ENCODE data around the gene BCL7A. TPM values are rescaled to one million over a fixed set of nuclear protein-coding genes. Genes with fewer than 3 reads are reported as not detected.

BCL7A gene
- total and polyA plus RNA-seq, 2 of the 8 experiments (the other 6 are each of a cell fraction or from before 2014, with no cell fraction given): 11.9 to 12.7 TPM

GRCh38 chr12:122020795-122021192 is 890 bp upstream of the BCL7A start:
- no peak for FAIRE-seq
- ChIA-PET POLR2A (ENCODE audit: partially characterized antibody) (interaction anchor here (0.6 to 2.0 kb wide), 14 partner anchors 9 to 138 kb away, joined by 3 to 9 read pairs (median 3); partner anchors contain the start of gene PSMD9), CTCF (ENCODE audit: partially characterized antibody) (interaction anchor here (0.8 to 1.1 kb wide), 2 partner anchors 21 to 138 kb away, joined by 4 read pairs; no protein-coding TSS in a partner anchor)
- WGBS, 2 experiments (ENCODE audit: extremely low coverage in 1 of 2, insufficient coverage in 1 of 2, insufficient read length in 1 of 2, insufficient replicate concordance in 2 of 2, low coverage in 1 of 2, low lambda C conversion rate in 2 of 2, missing lambda C conversion rate in 1 of 2): 56% methylated on average over 16 of the region's 16 CpGs; no CpG with 5 or more reads in 1 of the 2 experiments
- Histone ChIP-seq H3K27me3 (replicated peaks in 1 of 4; ENCODE audit: control insufficient read depth in 3 of 4, extremely low read depth in 1 of 4, insufficient read depth in 3 of 4, low read length in 3 of 4) (peaks cover 3 to 25% (median 16%) of the 10 kb centered on the region in 4 experiments), H3K56ac (replicated peaks; ENCODE audit: insufficient read length, low read depth, low read length) (no peak overlapping the region), H3K79me1 (ENCODE audit: low read depth, low read length) (peaks cover 5% of the 10 kb centered on the region; the same call in 1 of the 2 replicates), H3K36me3 (ENCODE audit: control insufficient read depth in 2 of 4, insufficient read depth in 4 of 4, low read length in 3 of 4) (no peaks in the 10 kb centered on the region), H2BK20ac (ENCODE audit: low read length) (no peak overlapping the region), H3K23ac (ENCODE audit: insufficient read length) (no peak overlapping the region), H4K91ac (replicated peaks; ENCODE audit: insufficient read length, low read length) (no peak overlapping the region), H4K5ac (ENCODE audit: insufficient read length, low read depth, low read length) (no peak overlapping the region), H4K8ac (ENCODE audit: extremely low read depth, insufficient read depth, low read length) (no peak overlapping the region), H3K9me3 (ENCODE audit: insufficient read depth in 2 of 2, low read depth in 1 of 2, low read length in 1 of 2) (no peaks in the 10 kb centered on the region), H2BK12ac (ENCODE audit: low read depth, low read length) (no peak overlapping the region), H3K4me1 (replicated peaks in 1 of 4; ENCODE audit: control insufficient read depth in 3 of 4, insufficient read depth in 4 of 4, low read length in 3 of 4) (peaks cover 0 to 9% (median 7%) of the 10 kb centered on the region in 4 experiments; a peak in 4 of 7 replicates), H3K27ac (ENCODE audit: low read depth, low read length) (no peak overlapping the region), H2AFZ (ENCODE audit: low read length) (peak overlapping the region; percentile 61), H3K79me2 (ENCODE audit: control insufficient read depth in 1 of 2, insufficient read depth in 2 of 2, low read length in 2 of 2) (peaks cover 4 to 16% of the 10 kb centered on the region in 2 experiments; a peak in 3 of 4 replicates), H2BK120ac (replicated peaks; ENCODE audit: low read depth, low read length) (no peak overlapping the region), H2BK15ac (ENCODE audit: low read length) (no peak overlapping the region), H3K9ac (replicated peaks in 1 of 4; ENCODE audit: extremely low read depth in 1 of 4, low read depth in 3 of 4, low read length in 3 of 4) (no peak overlapping the region; a peak in 3 of 7 replicates), H3K4me3 (ENCODE audit: extremely low read depth in 1 of 4, insufficient read depth in 2 of 4, low read depth in 3 of 4, low read length in 4 of 4) (peak overlapping the region; percentile 55 to 87 (median 66)), H3K4me2 (ENCODE audit: insufficient read depth in 1 of 2, low read depth in 2 of 2, low read length in 2 of 2) (peak overlapping the region; percentile 69 to 80), H2AK5ac (ENCODE audit: low read depth, low read length) (no peak overlapping the region), H3K14ac (ENCODE audit: insufficient read length) (no peak overlapping the region), H4K20me1 (replicated peaks in 1 of 2; ENCODE audit: control insufficient read depth in 1 of 2, insufficient read depth in 2 of 2, low read length in 2 of 2) (peaks cover 0 to 4% of the 10 kb centered on the region in 2 experiments), H3K18ac (ENCODE audit: extremely low read depth, low read length) (peak overlapping the region; percentile 68; the same call in 1 of the 2 replicates), H3K23me2 (ENCODE audit: low read depth, low read length) (peaks cover 14% of the 10 kb centered on the region; the same call in 1 of the 2 replicates), H2BK5ac (ENCODE audit: low read depth, low read length) (no peak overlapping the region), H3K4ac (replicated peaks; ENCODE audit: insufficient read length, low read depth, low read length) (no peak overlapping the region)
- DNase-seq (ENCODE audit: low read depth in 1 of 2, low spot score in 2 of 2): no peak
- TF ChIP-seq SAP30 (IDR thresholded peaks at IDR 0.05; ENCODE audit: insufficient read depth, insufficient replicate concordance, low read length) (no peak), ASH2L (IDR thresholded peaks at IDR 0.05; ENCODE audit: low read length) (peak; percentile 1)
